GM12864 (cell line): ENCODE data around the gene SCG5.
A peak's percentile ranks its signal among the peaks of the same experiment; 100 is the strongest.

ENCODE experiments used
- DNase-seq: peaks from one replicate; pipeline ENCODE4 v3.0.0-alpha.2; 2011; ENCODE audit warnings: low read depth
- H3K4me3 ChIP-seq: 2 replicates; pipeline ENCODE4 v1.5.1; 2011; ENCODE audit warnings: mild to moderate bottlenecking, low read depth, low read length, control low read depth
- TF ChIP-seq, protein P1 (sequence below): IDR thresholded peaks from 2 replicates; pipeline ENCODE4 v1.5.1; 2011; ENCODE audit warnings: low read depth, mild to moderate bottlenecking, moderate library complexity, low read length, control low read depth, inconsistent platforms; ENCODE audit errors: missing control alignments

The SCG5 gene

DNA sequence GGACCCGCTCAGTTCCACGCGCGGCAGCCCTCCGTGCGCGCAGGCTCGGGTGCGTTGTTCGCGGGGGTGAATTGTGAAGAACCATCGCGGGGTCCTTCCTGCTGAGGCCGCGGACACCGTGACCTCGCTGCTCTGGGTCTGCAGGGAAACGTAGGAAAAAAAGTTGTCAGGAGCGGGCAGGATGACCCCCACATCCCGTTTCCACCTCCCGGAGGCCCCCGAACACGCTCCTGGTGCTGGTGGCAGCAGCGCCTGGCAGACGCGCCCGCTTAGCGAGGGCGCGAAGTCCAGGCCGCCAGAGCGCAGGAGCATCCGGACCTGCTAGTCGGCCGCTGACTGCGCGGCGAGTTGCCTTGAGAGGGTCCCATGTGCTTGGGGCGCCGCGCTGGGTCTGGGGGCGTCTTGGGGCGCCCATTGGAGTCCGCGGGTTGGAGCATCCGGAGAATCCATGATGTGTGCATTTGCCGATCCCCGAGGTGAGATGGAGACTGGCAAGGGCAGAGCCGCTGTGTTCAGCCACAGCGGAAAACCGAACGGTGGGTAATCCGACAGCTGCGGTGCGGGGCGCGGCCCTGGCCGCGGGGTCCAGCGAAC, 76.8 kb downstream of the SCG5 start:
- H3K4me3 ChIP-seq, result no peak overlapping the region
- DNase-seq, result no peak
- TF ChIP-seq, protein P1, sequence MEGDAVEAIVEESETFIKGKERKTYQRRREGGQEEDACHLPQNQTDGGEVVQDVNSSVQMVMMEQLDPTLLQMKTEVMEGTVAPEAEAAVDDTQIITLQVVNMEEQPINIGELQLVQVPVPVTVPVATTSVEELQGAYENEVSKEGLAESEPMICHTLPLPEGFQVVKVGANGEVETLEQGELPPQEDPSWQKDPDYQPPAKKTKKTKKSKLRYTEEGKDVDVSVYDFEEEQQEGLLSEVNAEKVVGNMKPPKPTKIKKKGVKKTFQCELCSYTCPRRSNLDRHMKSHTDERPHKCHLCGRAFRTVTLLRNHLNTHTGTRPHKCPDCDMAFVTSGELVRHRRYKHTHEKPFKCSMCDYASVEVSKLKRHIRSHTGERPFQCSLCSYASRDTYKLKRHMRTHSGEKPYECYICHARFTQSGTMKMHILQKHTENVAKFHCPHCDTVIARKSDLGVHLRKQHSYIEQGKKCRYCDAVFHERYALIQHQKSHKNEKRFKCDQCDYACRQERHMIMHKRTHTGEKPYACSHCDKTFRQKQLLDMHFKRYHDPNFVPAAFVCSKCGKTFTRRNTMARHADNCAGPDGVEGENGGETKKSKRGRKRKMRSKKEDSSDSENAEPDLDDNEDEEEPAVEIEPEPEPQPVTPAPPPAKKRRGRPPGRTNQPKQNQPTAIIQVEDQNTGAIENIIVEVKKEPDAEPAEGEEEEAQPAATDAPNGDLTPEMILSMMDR, result no peak

DNA sequence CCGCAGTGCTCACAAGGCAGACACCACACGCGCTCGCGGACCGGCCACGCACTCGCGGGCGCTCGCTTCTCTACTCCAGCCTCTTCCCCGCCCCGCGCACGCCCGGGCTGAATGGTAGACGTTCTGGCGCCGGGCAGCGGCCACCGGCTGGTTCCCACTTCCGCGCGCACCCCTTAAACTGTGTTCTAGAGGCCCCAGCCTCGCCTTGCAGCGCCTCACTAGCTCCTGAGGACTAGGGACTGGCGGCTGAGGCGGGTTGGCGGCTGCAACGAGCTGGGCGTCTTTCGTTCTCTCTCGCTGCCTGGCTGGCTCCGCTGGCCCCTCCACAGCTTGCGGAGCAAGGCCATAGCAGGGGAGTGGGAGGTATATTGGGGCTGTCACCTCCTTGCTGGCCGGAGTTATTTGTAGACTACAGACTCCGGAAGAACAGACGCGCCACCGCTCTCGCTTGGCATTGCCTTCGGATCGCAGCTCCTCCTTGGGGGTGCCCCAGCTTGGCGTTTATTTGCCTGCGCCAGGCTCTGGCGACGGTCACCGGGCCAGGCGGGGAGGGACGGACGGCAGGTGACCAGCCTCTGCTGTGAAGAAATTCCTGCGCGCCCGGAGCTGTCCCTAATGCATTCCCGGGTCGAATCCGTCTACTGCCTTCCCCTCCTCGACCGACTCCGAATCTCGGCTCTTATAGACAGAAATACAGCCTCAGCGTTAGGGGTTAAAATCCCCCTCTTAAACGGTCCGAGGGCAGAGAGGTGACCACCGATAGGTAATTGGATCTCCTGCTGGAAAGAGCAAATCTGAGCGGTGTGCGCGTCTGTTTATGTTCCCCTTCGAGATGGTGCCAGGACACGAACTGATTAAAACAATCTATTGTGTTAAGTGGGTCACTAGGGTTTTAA, 77.6 kb downstream of the SCG5 start:
- DNase-seq, result no peak

DNA sequence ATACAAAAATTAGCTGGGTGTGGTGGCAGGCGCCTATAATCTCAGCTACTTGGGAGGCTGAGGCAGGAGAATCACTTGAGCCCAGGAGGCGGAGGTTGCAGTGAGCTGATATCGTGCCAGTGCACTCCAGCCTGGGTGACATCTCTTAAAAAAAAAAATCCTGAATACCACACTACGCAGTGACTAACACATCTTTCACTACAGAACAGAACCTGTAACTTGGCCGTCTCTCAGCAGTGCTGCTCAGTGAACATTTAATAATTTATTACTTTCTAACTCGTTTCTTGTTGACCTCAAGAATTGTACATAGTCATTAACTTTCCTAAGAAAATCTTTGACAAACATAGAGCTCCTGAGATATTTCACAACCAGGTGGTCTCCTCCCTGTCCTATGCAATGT, 80.1 kb downstream of the SCG5 start:
- no peak overlapping the region for H3K4me3 ChIP-seq
- DNase-seq, result no peak
- TF ChIP-seq, protein P1, result no peak

More for the DNA sequence above, 77.6 kb downstream of the SCG5 start:
- no peak overlapping the region for H3K4me3 ChIP-seq
- TF ChIP-seq, protein P1, result no peak

DNA sequence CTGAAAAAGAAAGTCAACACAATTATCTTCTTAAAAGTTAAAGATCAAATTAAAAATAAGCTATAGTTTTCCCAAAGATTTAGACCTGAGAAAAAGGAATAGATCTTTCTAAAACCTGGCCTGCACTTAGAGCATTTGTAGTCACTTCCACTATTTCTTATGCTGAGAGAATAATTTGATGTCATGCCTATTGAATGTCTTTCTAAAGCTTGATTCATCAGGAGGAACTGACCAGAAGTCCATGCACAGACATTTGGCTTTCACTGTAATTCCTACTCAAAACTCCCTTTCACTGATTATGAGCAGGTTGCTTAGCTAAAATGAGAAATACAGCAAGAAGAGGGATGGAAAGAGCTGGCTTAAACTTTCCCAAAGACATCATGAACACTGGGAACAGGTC, 80.6 kb downstream of the SCG5 start:
- DNase-seq, result no peak
- H3K4me3 ChIP-seq, result no peak overlapping the region
- TF ChIP-seq, protein P1, result no peak

DNA sequence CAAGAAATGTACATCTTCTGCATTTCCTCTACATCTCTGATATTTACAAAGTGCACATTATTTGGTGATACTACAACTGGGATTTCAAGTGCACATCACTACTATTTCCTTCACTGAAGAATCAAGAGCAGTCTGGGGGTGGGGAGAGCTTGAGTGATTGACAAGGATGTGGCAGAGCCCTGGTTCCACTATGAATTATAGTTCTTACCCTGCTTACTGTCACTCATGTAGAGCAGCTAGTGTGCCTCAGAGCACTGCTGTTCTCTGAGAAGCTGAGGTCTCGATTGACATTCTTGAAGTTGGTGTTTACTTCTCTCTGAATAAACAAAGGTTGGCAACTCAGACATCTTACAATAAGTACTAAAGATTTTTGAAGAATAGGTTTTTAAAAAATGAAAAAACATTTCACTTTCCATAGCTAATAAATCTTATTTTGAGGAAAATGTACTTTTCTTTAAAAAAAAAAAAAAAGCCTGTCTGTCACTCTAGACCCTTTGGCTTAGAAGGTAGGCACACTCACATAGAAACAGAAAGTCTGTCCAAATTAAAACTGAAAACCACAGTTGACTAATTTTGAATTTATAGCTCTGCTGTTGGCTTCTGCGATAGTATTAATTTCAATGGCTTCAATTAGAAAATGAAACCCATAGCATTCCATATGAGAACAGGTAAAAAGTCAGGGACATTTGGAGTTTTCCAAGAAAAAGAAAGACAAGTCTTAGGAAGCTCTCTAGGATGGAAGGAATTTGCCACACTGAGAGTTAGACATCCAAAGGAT, 81.8 kb downstream of the SCG5 start:
- H3K4me3 ChIP-seq, result no peak overlapping the region
- TF ChIP-seq, protein P1, result no peak
- peak; percentile 43 for DNase-seq

DNA sequence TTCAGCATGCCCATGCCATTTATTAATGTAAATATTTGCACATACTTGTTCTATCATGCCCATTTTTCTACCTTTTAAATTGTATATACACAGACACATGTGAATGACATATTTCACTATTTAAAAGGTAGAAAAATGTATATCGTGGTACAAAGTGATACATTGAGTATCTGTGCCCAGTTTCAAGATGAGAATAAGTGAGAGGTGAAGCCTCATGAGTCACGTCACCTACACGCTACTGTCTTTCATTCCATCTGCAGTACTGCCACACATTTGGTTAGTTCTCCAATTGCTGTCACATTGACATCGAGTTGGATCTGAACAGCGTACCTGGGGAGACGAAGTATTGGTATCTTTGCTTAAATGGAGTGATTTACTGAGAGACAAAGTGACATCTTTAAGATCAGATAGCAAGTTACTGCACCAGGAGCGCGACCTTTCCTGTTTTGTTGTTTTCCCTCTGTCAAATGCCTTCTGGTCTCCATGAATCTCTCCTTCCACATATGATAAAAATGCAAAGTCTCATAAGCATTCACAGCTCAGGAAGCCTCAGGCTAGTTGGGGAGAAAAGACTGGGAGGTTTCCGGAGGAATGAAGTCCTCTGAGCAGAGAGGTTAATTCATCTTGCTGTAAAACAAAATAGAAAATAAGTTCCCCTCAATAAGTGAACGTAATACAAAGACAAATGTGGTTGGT, 88.3 kb downstream of the SCG5 start:
- no peak overlapping the region for H3K4me3 ChIP-seq
- DNase-seq, result no peak
- TF ChIP-seq, protein P1, result no peak
